GM23338 (cell line): Measurements from ENCODE around the gene OR51B2. TPM values are rescaled to one million over a fixed set of nuclear protein-coding genes. Genes with fewer than 3 reads are reported as not detected.

Source experiments
- ATAC-seq: fragments of 200-7000 bp; cut with Tn5 transposase; 3 replicates; pipeline ENCODE4 v1.9.1; 2020
- DNase-seq: peaks from one replicate; pipeline ENCODE4 v3.0.0-alpha.2; 2015; ENCODE audit warnings: low spot score
- H2AFZ ChIP-seq: fragments of 200-600 bp; sonication (generic); 2 replicates; pipeline ENCODE4 v1.8.0; 2016; ENCODE audit warnings: antibody characterized with exemption, mild to moderate bottlenecking, moderate library complexity
- H3F3A ChIP-seq: fragments of 200-600 bp; sonication (generic); replicated peaks from 2 replicates; pipeline ENCODE4 v1.8.0; 2017; ENCODE audit warnings: antibody characterized with exemption, mixed run types, low read depth
- H3K27ac ChIP-seq: fragments of 200-600 bp; sonication (generic); 2 replicates; pipeline ENCODE4 v1.6.1; 2016; ENCODE audit warnings: low read depth
- H3K27me3 ChIP-seq: fragments of 200-600 bp; sonication (generic); 2 replicates; pipeline ENCODE4 v1.8.0; 2016; ENCODE audit warnings: mild to moderate bottlenecking, mixed run types, moderate library complexity; ENCODE audit not compliant: insufficient read depth
- H3K36me3 ChIP-seq: fragments of 200-600 bp; sonication (generic); 2 replicates; pipeline ENCODE4 v1.8.0; 2016; ENCODE audit warnings: mild to moderate bottlenecking; ENCODE audit not compliant: insufficient read depth
- H3K4me1 ChIP-seq: fragments of 200-600 bp; sonication (generic); 2 replicates; pipeline ENCODE4 v1.8.0; 2016; ENCODE audit warnings: mild to moderate bottlenecking, moderate library complexity; ENCODE audit not compliant: insufficient read depth
- H3K4me2 ChIP-seq: fragments of 200-600 bp; sonication (generic); 2 replicates; pipeline ENCODE4 v1.7.1; 2017; ENCODE audit warnings: mixed run types
- H3K4me3 ChIP-seq: fragments of 200-600 bp; sonication (generic); 2 replicates; pipeline ENCODE4 v1.6.1; 2016; ENCODE audit warnings: mixed run types
- H3K79me2 ChIP-seq: fragments of 200-600 bp; sonication (generic); replicated peaks from 2 replicates; pipeline ENCODE4 v1.8.0; 2017; ENCODE audit warnings: mild to moderate bottlenecking; ENCODE audit not compliant: insufficient read depth
- H3K9me2 ChIP-seq: fragments of 200-600 bp; sonication (generic); 2 replicates; pipeline ENCODE4 v1.8.0; 2017; ENCODE audit not compliant: insufficient read depth
- H4K20me1 ChIP-seq: fragments of 200-600 bp; sonication (generic); replicated peaks from 2 replicates; pipeline ENCODE4 v1.8.0; 2017; ENCODE audit warnings: mild to moderate bottlenecking; ENCODE audit not compliant: insufficient read depth
- H3K27ac Mint-ChIP-seq: 2 replicates; pipeline ENCODE4 v1.8.0; 2020; ENCODE audit warnings: inconsistent platforms, mild to moderate bottlenecking, moderate library complexity, mixed read lengths
- H3K27me3 Mint-ChIP-seq: 3 replicates; pipeline ENCODE4 v1.8.0; 2022; ENCODE audit warnings: low read depth, mild to moderate bottlenecking, moderate library complexity, mixed read lengths, inconsistent platforms; ENCODE audit not compliant: insufficient read depth, poor library complexity
- H3K36me3 Mint-ChIP-seq: 3 replicates; pipeline ENCODE4 v1.8.0; 2021; ENCODE audit warnings: low read depth, mild to moderate bottlenecking, inconsistent platforms, moderate library complexity, mixed read lengths
- H3K4me1 Mint-ChIP-seq: 3 replicates; pipeline ENCODE4 v1.8.0; 2020; ENCODE audit warnings: mild to moderate bottlenecking, inconsistent platforms, mixed read lengths
- H3K4me3 Mint-ChIP-seq: 3 replicates; pipeline ENCODE4 v1.8.0; 2021; ENCODE audit warnings: moderate library complexity, mild to moderate bottlenecking, inconsistent platforms, mixed read lengths
- H3K9me3 Mint-ChIP-seq: 3 replicates; pipeline ENCODE4 v1.8.0; 2020; ENCODE audit warnings: moderate library complexity, mild to moderate bottlenecking, inconsistent platforms, mixed read lengths
- CREB1 ChIP-seq: fragments of 250-450 bp; sonication (Bioruptor Pico); IDR thresholded peaks from 2 replicates; pipeline ENCODE4 v1.5.0; 2020; ENCODE audit warnings: low read depth, mild to moderate bottlenecking, moderate library complexity
- CTCF ChIP-seq, 2 experiments: fragments of 200-600 bp in 1 of 2; sonication (generic) in 1 of 2; conservative IDR thresholded peaks; 2 replicates each; pipeline versions ENCODE4 v1.5.1 to v1.6.1; 2016 to 2017; ENCODE audit warnings: antibody characterized with exemption in 2 of 2, low read depth in 2 of 2, mild to moderate bottlenecking in 2 of 2, moderate library complexity in 1 of 2
- ETS1 ChIP-seq: IDR thresholded peaks from 2 replicates; pipeline ENCODE4 v1.6.1; 2016; ENCODE audit warnings: antibody characterized with exemption
- EZH2 ChIP-seq: fragments of 200-600 bp; sonication (generic); IDR thresholded peaks from one replicate; pipeline ENCODE4 v1.8.0; 2017; ENCODE audit warnings: antibody characterized with exemption, mild to moderate bottlenecking, low read depth; ENCODE audit not compliant: unreplicated experiment
- EZH2phosphoT487 ChIP-seq: fragments of 200-600 bp; sonication (generic); IDR thresholded peaks from one replicate; pipeline ENCODE4 v1.8.1; 2018; ENCODE audit warnings: antibody characterized with exemption; ENCODE audit not compliant: unreplicated experiment
- JUNB ChIP-seq: IDR thresholded peaks from one replicate; pipeline ENCODE4 v1.6.1; 2016; ENCODE audit warnings: antibody characterized with exemption; ENCODE audit not compliant: unreplicated experiment
- NANOG ChIP-seq: IDR thresholded peaks from 2 replicates; pipeline ENCODE4 v1.6.1; 2016; ENCODE audit warnings: antibody characterized with exemption, borderline replicate concordance
- POLR2AphosphoS5 ChIP-seq: IDR thresholded peaks from 2 replicates; pipeline ENCODE4 v1.6.1; 2016; ENCODE audit warnings: antibody characterized with exemption, low read depth
- REST ChIP-seq: IDR thresholded peaks from one replicate; pipeline ENCODE4 v1.6.1; 2018; ENCODE audit warnings: antibody characterized with exemption; ENCODE audit not compliant: unreplicated experiment
- STAT1 ChIP-seq: IDR thresholded peaks from one replicate; pipeline ENCODE4 v1.6.1; 2016; ENCODE audit warnings: antibody characterized with exemption; ENCODE audit not compliant: unreplicated experiment
- ZNF114 ChIP-seq: fragments of 250-450 bp; sonication (Bioruptor Pico); IDR thresholded peaks from 2 replicates; pipeline ENCODE4 v1.5.0; 2020; ENCODE audit warnings: mild to moderate bottlenecking, moderate library complexity
- ZNF331 ChIP-seq: fragments of 250-450 bp; sonication (Bioruptor Pico); IDR thresholded peaks from 2 replicates; pipeline ENCODE4 v1.5.0; 2020; ENCODE audit warnings: low read depth, mild to moderate bottlenecking, moderate library complexity
- ZNF462 ChIP-seq: fragments of 250-450 bp; sonication (Bioruptor Pico); IDR thresholded peaks from 2 replicates; pipeline ENCODE4 v1.5.0; 2020; ENCODE audit warnings: mild to moderate bottlenecking, moderate library complexity
- polyA plus RNA-seq: library from polyadenylated mRNA; unstranded; fragments of >200 nt; fragmentation: Nextera tagmentation; extraction: Ambion mirVana; gene quantifications from 2 replicates; pipeline ENCODE4 v1.2.1, GENCODE V29; 2016
- total RNA-seq: library from RNA; depleted of rRNA; stranded (reverse); fragments of >200 nt; shearing (Covaris generic); gene quantifications from 2 replicates; pipeline ENCODE4 v1.2.3, GENCODE V29; 2014

Gene OR51B2
- total and polyA plus RNA-seq, 2 experiments from 2014 or later = not detected

- peaks cover 8% of the 10 kb centered on the region; the same call in 2 of the 3 replicates for H3K4me1 Mint-ChIP-seq
- peaks cover 20% of the 10 kb centered on the region for H3K4me1 ChIP-seq
- H3K36me3 Mint-ChIP-seq = peaks cover 11% of the 10 kb centered on the region
- no peak overlapping the region for H3K4me3 ChIP-seq
- no peaks in the 10 kb centered on the region for H3K36me3 ChIP-seq
- peaks cover 2% of the 10 kb centered on the region for H3K27me3 Mint-ChIP-seq
- H3K4me3 Mint-ChIP-seq = no peak overlapping the region
- no peak; the same call in 2 of the 3 replicates for ATAC-seq
- no peaks in the 10 kb centered on the region for H4K20me1 ChIP-seq
- H3K9me3 Mint-ChIP-seq = peaks cover 11% of the 10 kb centered on the region
- H3F3A ChIP-seq = no peaks in the 10 kb centered on the region
- DNase-seq = peak; percentile 68
- no peak overlapping the region for H3K27ac Mint-ChIP-seq
- TF ChIP-seq CREB1 (CRISPR knock-in tag) (no peak), ZNF114 (CRISPR knock-in tag) (no peak), EZH2phosphoT487 (no peak), EZH2 (no peak), ZNF462 (no peak), ETS1 (no peak), POLR2AphosphoS5 (no peak), JUNB (no peak), REST (no peak), NANOG (no peak), STAT1 (no peak), ZNF331 (no peak), CTCF (conservative IDR thresholded peaks at IDR 0.05; ENCODE audit: low read depth in 2 of 2) (no peak)
- no peak overlapping the region for H2AFZ ChIP-seq
- no peaks in the 10 kb centered on the region for H3K79me2 ChIP-seq
- H3K9me2 ChIP-seq = no peaks in the 10 kb centered on the region
- no peaks in the 10 kb centered on the region for H3K27me3 ChIP-seq
- H3K27ac ChIP-seq = no peak overlapping the region
- peak overlapping the region; percentile 49; the same call in 1 of the 2 replicates for H3K4me2 ChIP-seq
Measured at GRCh38 chr11:5368502-5369043, 44.5 kb upstream of the OR51B2 start.
